Measurements from ENCODE around the gene CPPED1. TPM values are rescaled to one million over a fixed set of nuclear protein-coding genes. Genes with fewer than 3 reads are reported as not detected.
A peak's percentile ranks its signal among the peaks of the same experiment; 100 is the strongest.

CPPED1 gene
- total RNA-seq, 1 donor from 2014 or later, result 34.0 TPM

- no peak for DNase-seq (ENCODE audit: low spot score)
- no peak for ATAC-seq
Measured at GRCh38 chr16:12742741-12743140, 60.9 kb downstream of the CPPED1 start.

DNA sequence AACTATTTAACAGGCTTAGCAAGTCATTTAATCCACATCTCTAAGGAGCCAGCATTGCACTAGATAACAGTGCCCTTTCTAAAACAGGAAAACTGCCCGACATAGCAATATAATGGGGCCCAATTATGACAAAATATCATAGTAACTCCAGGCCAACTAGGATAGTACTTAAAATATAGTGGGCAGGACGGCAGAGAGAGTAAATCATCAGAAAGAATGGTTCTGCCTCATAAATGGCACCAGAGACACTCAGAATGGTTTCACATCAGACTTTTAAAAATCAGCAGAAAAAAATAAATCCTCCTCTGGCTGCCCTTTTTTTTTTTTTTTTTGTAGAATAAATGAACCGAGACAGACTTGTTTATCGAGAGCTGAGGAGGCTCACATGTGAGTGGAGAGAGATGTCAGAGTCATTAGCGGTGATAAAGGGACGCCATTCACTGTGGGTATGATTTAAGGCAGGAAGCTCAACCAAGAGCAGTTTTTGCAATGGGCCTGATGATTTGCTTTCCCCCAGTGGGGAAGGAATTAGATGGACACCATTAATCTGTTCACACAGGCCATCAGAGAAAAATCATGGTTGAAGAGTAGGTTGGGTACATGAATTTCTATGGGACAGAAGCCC is 62.6 kb downstream of the CPPED1 start:
- DNase-seq (ENCODE audit: low spot score) (no peak), ATAC-seq (no peak)

DNA sequence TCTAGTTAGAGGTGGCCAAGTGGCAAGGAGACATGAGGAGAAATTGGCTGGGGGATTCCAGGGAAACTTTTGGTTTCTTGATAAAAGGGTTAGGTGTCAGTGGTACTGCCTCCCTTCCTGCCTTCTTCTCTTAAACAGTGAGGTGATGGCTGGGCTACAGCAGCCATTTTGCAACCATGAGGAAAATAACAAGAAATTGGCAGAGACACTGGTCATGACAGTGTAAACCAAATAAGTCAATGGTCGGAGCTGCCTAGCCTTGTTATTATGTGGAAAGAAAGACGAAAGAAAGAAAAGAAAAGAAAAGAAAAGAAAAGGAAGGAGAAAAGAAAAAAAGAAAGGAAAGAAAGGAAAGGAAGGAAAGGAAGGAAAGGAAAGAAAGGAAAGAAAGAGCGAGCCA is 63.9 kb downstream of the CPPED1 start:
- ATAC-seq, result no peak
- DNase-seq (ENCODE audit: low spot score), result no peak

GRCh38 chr16:12737563-12737962 is 66.1 kb downstream of the CPPED1 start:
- ATAC-seq (no peak), DNase-seq (ENCODE audit: low spot score) (no peak)

DNA sequence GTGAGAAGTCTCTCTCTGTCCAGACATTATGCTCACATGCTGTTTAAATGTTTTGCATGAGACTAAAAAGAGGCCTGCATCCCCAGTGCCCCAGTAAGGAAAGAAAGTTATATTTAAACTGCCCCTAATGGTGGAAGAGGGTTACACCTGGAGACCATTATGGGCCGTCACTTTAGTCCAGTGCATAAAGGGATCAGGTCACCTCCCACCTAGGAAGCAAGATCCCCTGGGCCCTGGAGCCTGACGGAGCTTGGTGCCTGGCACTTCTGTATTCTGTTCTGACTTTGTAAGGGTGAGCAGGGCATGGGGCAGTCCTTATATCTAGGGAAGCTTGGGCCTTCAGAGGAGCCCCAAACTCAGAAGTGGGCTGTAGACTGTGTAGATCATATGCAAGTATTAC is 67.9 kb downstream of the CPPED1 start:
- DNase-seq (ENCODE audit: low spot score) (no peak), ATAC-seq (no peak)

DNA sequence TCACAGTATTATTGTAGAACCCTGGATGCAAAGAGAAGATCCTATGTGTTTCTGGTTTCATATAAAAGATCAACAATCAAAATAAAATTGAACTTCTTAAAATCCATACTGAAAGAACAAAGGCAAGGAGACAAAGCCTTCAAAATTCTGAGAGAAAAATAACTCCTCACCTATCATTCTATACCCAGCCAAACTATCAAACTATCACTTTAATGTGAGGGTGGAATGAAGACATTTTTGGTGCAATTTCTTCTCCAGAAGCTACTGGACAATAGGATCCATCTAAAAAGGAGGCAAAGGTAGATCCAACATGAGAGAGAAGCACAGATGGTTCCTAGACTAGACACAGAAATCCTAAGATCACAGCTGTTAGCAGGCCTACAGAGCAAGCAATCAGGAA is 71.1 kb downstream of the CPPED1 start:
- DNase-seq (ENCODE audit: low spot score) (no peak), ATAC-seq (no peak)

DNA sequence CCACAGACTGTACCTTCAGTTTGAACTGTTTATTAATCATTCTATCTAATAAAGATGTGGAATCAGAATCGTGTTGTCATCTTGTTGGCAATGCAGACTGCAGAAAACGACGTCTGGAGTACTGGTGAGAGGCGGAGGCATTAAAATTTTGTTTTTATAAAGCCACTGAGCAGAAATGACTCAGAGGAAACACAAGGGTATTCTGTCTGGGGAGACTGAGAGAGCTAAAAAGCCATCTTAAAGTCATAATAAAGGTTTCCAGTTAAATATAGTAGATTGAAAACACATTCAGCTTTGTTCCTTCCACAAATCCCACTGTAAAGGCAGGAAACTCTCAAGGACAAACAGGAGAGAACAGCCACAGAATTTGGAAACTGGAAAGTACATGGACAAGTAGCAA is 74.2 kb downstream of the CPPED1 start:
- DNase-seq (ENCODE audit: low spot score), result no peak
- ATAC-seq, result no peak

GRCh38 chr16:12728469-12728868 is 75.2 kb downstream of the CPPED1 start:
- ATAC-seq, result no peak
- DNase-seq (ENCODE audit: low spot score), result no peak

DNA sequence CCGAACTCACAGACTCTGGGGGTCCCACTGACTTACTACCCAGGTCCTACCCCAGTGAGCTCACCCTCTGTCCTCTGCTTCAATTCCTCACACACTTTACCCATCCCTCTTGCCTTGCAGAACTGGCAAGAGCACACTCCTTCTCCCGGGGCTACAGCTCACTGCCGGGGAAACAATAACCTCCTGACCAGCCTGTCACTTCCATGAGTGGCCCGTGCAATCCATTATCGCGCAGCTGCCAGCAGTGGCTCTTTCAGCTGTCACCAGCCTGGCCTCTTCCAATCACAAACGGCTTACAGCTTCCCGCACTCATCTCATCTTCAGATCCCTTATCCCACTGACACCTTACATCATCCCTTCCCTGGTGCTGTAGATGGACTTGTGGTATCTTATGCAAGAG is 79.5 kb downstream of the CPPED1 start:
- DNase-seq (ENCODE audit: low spot score) (peak; percentile 23), ATAC-seq (no peak)

GRCh38 chr16:12723681-12724080 is 80.0 kb downstream of the CPPED1 start:
- no peak for ATAC-seq
- peak; percentile 23 for DNase-seq (ENCODE audit: low spot score)

DNA sequence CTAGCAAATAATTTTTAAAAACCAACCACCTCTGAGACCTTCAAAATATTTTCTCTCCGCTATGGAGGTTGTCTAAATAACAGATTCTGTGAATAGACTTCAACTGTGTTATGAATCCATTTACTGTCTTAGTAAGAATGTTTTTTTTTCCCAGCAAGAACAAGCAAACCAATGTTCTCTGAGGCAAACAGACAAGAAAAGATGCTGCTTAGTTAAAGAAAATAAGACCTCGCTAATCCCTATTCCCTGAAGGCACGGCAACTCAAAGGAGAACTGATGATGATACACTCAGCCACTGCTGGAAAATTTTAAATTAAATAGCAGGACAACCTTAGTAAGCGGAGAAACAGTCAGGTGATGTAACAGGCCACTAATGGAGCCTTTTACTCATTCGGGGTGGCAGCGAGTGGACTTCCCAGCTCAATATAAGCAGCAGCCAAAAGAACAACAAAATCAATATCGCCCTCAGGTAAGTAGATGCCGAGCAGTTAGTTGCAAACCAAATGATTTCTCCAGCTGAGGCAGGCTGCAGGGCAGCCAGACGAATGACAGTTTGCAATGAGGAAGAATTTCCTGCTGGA is 81.8 kb downstream of the CPPED1 start:
- DNase-seq (ENCODE audit: low spot score) (no peak), ATAC-seq (peak; percentile 81)

GRCh38 chr16:12719972-12720371 is 83.7 kb downstream of the CPPED1 start:
- peak; percentile 27 for ATAC-seq
- no peak for DNase-seq (ENCODE audit: low spot score)

GRCh38 chr16:12716658-12717057 is 87.0 kb downstream of the CPPED1 start:
- peak; percentile 18 for ATAC-seq
- no peak for DNase-seq (ENCODE audit: low spot score)

- no peak for ATAC-seq
- DNase-seq (ENCODE audit: low spot score), result no peak
Measured at GRCh38 chr16:12709807-12710206, 93.9 kb downstream of the CPPED1 start.

- ATAC-seq, result no peak
- DNase-seq (ENCODE audit: low spot score), result no peak
Measured at GRCh38 chr16:12708266-12708665, 95.4 kb downstream of the CPPED1 start.

DNA sequence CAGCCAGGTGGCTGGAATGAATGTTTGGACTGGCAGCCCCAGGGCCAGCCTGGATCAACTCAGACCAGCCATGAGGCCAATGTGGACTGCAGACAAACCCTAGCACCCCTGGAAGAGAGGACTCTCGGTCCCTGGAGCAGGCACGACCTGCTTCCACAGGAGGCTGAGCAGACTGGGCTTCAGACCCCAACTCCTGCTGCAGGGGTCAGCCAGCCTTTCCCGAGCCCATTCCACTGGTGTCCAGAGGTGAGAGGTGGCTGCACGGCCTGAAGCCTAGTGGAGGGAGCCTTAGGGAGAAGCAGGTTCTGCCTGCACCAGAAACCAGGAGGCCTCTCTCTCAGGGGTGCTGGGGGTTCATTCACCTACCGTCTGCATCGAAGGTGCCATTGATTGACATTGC is 97.1 kb downstream of the CPPED1 start:
- peak; percentile 50 for ATAC-seq
- no peak for DNase-seq (ENCODE audit: low spot score)

DNA sequence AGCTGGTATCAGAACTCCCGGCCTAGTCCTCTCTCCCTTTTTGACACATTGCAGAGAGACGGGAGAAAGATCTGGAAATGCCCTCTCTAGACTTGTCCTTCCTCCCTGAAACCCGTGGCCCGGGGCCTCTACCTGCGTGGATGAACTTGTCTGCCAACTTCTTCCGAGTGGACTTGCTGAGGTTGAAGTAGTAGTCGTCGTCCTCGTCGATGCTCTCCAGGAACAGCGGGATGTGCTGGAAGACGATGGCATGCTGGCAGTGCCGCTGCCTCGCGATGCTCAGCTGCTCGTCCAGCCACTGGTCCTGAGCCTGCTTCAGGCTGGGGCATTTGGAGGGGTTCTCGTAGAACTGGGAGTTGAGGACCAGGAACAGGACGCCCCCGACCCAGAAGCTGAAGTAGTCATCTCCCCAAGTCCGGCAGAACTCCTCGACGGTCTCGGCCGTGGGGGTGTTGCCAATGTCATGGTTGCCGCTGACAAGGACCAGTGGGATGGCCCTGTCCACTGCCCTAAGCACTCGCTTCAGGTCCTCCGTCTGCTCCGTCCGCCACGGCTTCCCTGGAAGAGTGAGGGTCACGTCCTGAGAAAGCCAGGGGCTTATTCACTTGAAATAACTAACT is 99.1 kb downstream of the CPPED1 start:
- no peak for ATAC-seq
- no peak for DNase-seq (ENCODE audit: low spot score)

DNA sequence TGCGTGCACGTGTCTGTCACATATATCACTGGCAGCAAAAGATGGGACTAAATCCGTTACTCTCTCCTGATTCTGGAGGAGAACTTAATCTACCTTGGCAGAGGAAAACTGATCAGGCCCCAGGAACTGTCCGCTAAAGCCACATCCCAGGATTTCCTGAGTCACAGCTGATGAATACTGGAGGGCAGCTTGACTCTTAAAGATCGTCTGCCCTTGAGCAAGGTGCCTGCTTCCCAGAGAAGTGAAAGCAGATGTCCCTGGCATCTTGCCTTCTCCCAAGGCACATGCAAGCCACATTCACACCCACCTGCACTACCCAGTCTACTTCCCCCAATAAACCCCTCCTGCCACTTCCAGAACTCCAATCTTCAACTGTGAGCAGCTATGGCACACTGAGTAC is 99.8 kb downstream of the CPPED1 start:
- ATAC-seq (no peak), DNase-seq (ENCODE audit: low spot score) (peak; percentile 16)

DNA sequence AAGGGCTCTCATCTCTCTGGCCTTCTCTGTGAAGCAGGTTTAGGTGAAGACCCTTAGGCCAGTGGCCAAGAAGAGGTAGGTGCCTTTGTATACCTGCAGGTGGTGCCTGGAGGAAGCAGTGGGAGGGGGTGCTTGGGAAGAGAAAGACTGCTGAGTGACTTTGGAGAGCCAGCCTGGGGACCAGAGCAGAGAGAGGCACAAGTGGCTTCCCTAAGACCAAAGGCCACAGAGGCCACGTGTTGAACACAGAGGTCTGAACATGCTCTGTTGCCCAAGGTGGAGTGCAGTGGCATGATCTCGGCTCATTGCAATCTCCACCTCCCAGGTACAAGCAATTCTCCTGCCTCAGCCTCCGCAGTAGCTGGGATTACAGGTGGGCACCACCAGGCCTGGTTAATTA is 103.5 kb downstream of the CPPED1 start:
- ATAC-seq (no peak), DNase-seq (ENCODE audit: low spot score) (peak; percentile 18)

DNA sequence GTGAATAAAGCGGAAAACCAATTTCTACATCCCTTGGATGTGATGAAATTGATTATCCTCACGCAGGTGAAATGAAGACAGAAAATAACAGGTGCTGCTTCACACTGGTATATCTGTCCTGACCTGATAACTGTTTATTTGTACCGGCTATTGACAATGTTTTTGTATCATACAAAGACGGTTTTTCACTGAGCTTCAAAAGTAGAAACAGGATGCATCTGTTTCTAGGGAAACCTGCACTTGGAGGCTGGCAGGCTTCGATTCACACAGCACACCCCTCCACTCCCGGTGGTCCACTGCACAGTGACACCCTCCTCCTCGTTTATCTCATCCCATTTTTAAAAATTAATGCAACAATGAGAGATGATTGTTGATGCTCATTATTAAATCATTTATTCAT is 104.5 kb downstream of the CPPED1 start:
- no peak for ATAC-seq

GRCh38 chr16:12697437-12697836 is 106.2 kb downstream of the CPPED1 start:
- no peak for ATAC-seq
- no peak for DNase-seq (ENCODE audit: low spot score)

More for the DNA sequence above, 104.5 kb downstream of the CPPED1 start:
- DNase-seq (ENCODE audit: low spot score), result no peak

DNA sequence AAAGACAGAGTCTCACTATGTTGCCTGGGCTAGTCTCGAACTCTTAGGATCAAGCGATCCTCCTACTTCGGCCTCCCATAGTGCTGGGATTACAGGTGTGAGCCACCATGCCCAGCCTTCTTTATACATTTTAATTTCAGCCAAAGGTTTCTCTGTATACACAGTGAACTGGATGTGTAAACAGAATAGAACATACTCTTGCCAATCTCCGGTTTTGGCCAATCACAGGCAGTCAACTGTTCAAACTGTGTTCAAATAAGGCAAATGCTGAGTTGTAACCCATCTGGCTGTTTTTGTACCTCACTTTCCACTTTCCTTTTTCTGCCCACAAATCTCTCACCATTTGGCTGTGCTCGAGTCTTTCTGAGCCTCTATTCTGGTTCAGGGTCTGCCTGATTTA is 108.2 kb downstream of the CPPED1 start:
- peak; percentile 87 for ATAC-seq

DNA sequence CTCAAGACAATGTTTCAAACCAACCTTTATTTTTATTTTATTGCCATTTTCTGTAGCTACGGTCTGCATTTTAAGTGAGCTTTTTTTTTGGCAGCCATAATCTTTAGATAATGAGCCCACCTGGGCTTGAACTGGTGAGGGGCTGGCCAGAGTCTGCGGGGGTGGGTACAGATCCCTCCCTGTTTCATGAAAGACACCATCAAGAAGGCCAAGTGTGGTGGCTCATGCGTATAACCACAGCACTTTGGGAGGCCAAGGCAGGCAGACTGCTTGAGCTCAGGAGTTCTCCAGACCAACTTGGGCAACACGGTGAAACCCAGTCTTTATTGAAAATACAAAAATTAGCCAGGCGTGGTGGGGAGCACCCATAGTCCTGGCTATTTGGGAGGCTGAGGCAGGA is 113.7 kb downstream of the CPPED1 start:
- ATAC-seq, result no peak
- no peak for DNase-seq (ENCODE audit: low spot score)

More for the DNA sequence above, 108.2 kb downstream of the CPPED1 start:
- DNase-seq (ENCODE audit: low spot score), result peak; percentile 41

Measured in left lobe of liver (tissue), 2 donors.